Measurements from ENCODE around the gene TSPYL2. TPM values are rescaled to one million over a fixed set of nuclear protein-coding genes. Genes with fewer than 3 reads are reported as not detected.

The TSPYL2 gene
- total RNA-seq, 1 donor from 2014 or later = 8.7 TPM

- no peak overlapping the region for H3K4me3 ChIP-seq (ENCODE audit: low read depth, low read length)
- no peaks in the 10 kb centered on the region for H3K27me3 ChIP-seq (ENCODE audit: control insufficient read depth, insufficient read depth, low read length)
- no peaks in the 10 kb centered on the region for H3K36me3 ChIP-seq (ENCODE audit: control insufficient read depth, insufficient read depth, low read length)
- FAIRE-seq (no peak), DNase-seq (ENCODE audit: low read depth) (no peak)
- TF ChIP-seq CTCF (IDR thresholded peaks at IDR 0.05; ENCODE audit: insufficient read depth, low read length, severe bottlenecking) = no peak
Measured at GRCh38 chrX:53075011-53075410, 7.2 kb upstream of the TSPYL2 start.

- FAIRE-seq (no peak), DNase-seq (ENCODE audit: low read depth) (no peak)
- no peak for TF ChIP-seq CTCF (IDR thresholded peaks at IDR 0.05; ENCODE audit: insufficient read depth, low read length, severe bottlenecking)
- Histone ChIP-seq H3K36me3 (ENCODE audit: control insufficient read depth, insufficient read depth, low read length) (no peaks in the 10 kb centered on the region), H3K27me3 (ENCODE audit: control insufficient read depth, insufficient read depth, low read length) (no peaks in the 10 kb centered on the region), H3K4me3 (ENCODE audit: low read depth, low read length) (no peak overlapping the region)
Measured at GRCh38 chrX:53076671-53077070, 5.5 kb upstream of the TSPYL2 start.

GRCh38 chrX:53077207-53078197, 4.7 kb upstream of the TSPYL2 start:
- TF ChIP-seq CTCF (IDR thresholded peaks at IDR 0.05; ENCODE audit: insufficient read depth, low read length, severe bottlenecking) = no peak
- H3K4me3 ChIP-seq (ENCODE audit: low read depth, low read length) = no peak overlapping the region
- DNase-seq (ENCODE audit: low read depth) (no peak), FAIRE-seq (no peak)
- H3K27me3 ChIP-seq (ENCODE audit: control insufficient read depth, insufficient read depth, low read length) = no peaks in the 10 kb centered on the region
- no peaks in the 10 kb centered on the region for H3K36me3 ChIP-seq (ENCODE audit: control insufficient read depth, insufficient read depth, low read length)

GRCh38 chrX:53078943-53079342, 3.2 kb upstream of the TSPYL2 start:
- Histone ChIP-seq H3K4me3 (ENCODE audit: low read depth, low read length) (no peak overlapping the region), H3K36me3 (ENCODE audit: control insufficient read depth, insufficient read depth, low read length) (no peaks in the 10 kb centered on the region), H3K27me3 (ENCODE audit: control insufficient read depth, insufficient read depth, low read length) (no peaks in the 10 kb centered on the region)
- TF ChIP-seq CTCF (IDR thresholded peaks at IDR 0.05; ENCODE audit: insufficient read depth, low read length, severe bottlenecking) = no peak
- FAIRE-seq (no peak), DNase-seq (ENCODE audit: low read depth) (no peak)

GRCh38 chrX:53080628-53081580, 1.3 kb upstream of the TSPYL2 start:
- H3K4me3 ChIP-seq (ENCODE audit: low read depth, low read length) = no peak overlapping the region
- no peaks in the 10 kb centered on the region for H3K27me3 ChIP-seq (ENCODE audit: control insufficient read depth, insufficient read depth, low read length)
- DNase-seq (ENCODE audit: low read depth) = no peak
- H3K36me3 ChIP-seq (ENCODE audit: control insufficient read depth, insufficient read depth, low read length) = no peaks in the 10 kb centered on the region
- FAIRE-seq = no peak
- no peak for TF ChIP-seq CTCF (IDR thresholded peaks at IDR 0.05; ENCODE audit: insufficient read depth, low read length, severe bottlenecking)

All from bronchial epithelial cell (primary cell).